ENCODE measurements around the gene TSPYL1. TPM values are rescaled to one million over a fixed set of nuclear protein-coding genes. Genes with fewer than 3 reads are reported as not detected.

The TSPYL1 gene
- total RNA-seq, 1 experiment from 2014 or later = 57.3 TPM

GRCh38 chr6:116234689-116235088, 45.0 kb downstream of the TSPYL1 start:
- H3K27ac Mint-ChIP-seq (ENCODE audit: unreplicated experiment) = no peak overlapping the region
- intact Hi-C loops (cut with micrococcal nuclease; ENCODE audit: unreplicated experiment) = no loop called here

GRCh38 chr6:116229287-116229913, 50.3 kb downstream of the TSPYL1 start:
- no peaks in the 10 kb centered on the region for H3K9me3 Mint-ChIP-seq (ENCODE audit: unreplicated experiment)

More at GRCh38 chr6:116234689-116235088, 45.0 kb downstream of the TSPYL1 start:
- ChIA-PET POLR2A (no interaction called here), CTCF (no interaction called here)
- Histone ChIP-seq H3K4me1 (no peaks in the 10 kb centered on the region), H3K4me3 (ENCODE audit: low read depth, low read length) (no peak overlapping the region), H3K27me3 (replicated peaks; ENCODE audit: control insufficient read depth, insufficient read depth, low read length) (no peaks in the 10 kb centered on the region), H3K36me3 (ENCODE audit: control insufficient read depth, insufficient read depth, low read length) (no peaks in the 10 kb centered on the region; the same call in 1 of the 2 replicates), H3K9me3 (no peaks in the 10 kb centered on the region)
- BruUV-seq (replicated peaks) = no TSS peak
- no peaks in the 10 kb centered on the region for H3K4me1 Mint-ChIP-seq (ENCODE audit: low read depth, unreplicated experiment)
- TF ChIP-seq CTCF (IDR thresholded peaks at IDR 0.05; ENCODE audit: insufficient read depth in 1 of 2, low read depth in 1 of 2, low read length in 1 of 2, severe bottlenecking in 1 of 2, unreplicated experiment in 1 of 2) = no peak
- H3K9me3 Mint-ChIP-seq (ENCODE audit: unreplicated experiment) = no peaks in the 10 kb centered on the region
- no peak for DNase-seq
- H3K27me3 Mint-ChIP-seq (ENCODE audit: insufficient read depth, unreplicated experiment) = no peaks in the 10 kb centered on the region
- peaks cover 15% of the 10 kb centered on the region for H3K36me3 Mint-ChIP-seq (ENCODE audit: insufficient read depth, unreplicated experiment)
- H3K4me3 Mint-ChIP-seq (ENCODE audit: unreplicated experiment) = no peak overlapping the region

More at GRCh38 chr6:116229287-116229913, 50.3 kb downstream of the TSPYL1 start:
- intact Hi-C loops (cut with micrococcal nuclease; ENCODE audit: unreplicated experiment) = no loop called here
- Mint-ChIP-seq H3K27ac (ENCODE audit: unreplicated experiment) (no peak overlapping the region), H3K27me3 (ENCODE audit: insufficient read depth, unreplicated experiment) (no peaks in the 10 kb centered on the region), H3K4me1 (ENCODE audit: low read depth, unreplicated experiment) (no peaks in the 10 kb centered on the region), H3K4me3 (ENCODE audit: unreplicated experiment) (no peak overlapping the region), H3K36me3 (ENCODE audit: insufficient read depth, unreplicated experiment) (peaks cover 11% of the 10 kb centered on the region)
- no TSS peak for BruUV-seq (replicated peaks)
- H3K36me3 ChIP-seq (ENCODE audit: control insufficient read depth, insufficient read depth, low read length) = no peaks in the 10 kb centered on the region
- H3K9me3 ChIP-seq = no peaks in the 10 kb centered on the region
- no peaks in the 10 kb centered on the region for H3K27me3 ChIP-seq (replicated peaks; ENCODE audit: control insufficient read depth, insufficient read depth, low read length)
- peak; percentile 18 to 53 for DNase-seq
- ChIA-PET CTCF (no interaction called here), POLR2A (no interaction called here)
- no peak overlapping the region for H3K4me3 ChIP-seq (ENCODE audit: low read depth, low read length)
- TF ChIP-seq CTCF (IDR thresholded peaks at IDR 0.05; ENCODE audit: insufficient read depth in 1 of 2, low read depth in 1 of 2, low read length in 1 of 2, severe bottlenecking in 1 of 2, unreplicated experiment in 1 of 2) = no peak
- H3K4me1 ChIP-seq = no peaks in the 10 kb centered on the region

Other genes with a start within 250 kb of the TSPYL1 start
- 7.3 and 8.4 TPM in 2 replicates for gene FRK, start 219.0 kb downstream of the TSPYL1 start, total RNA-seq (2022)
- gene NT5DC1, start 179.1 kb downstream of the TSPYL1 start, total RNA-seq (2022) = 54.3 and 55.0 TPM in 2 replicates
- gene COL10A1, start 153.8 kb downstream of the TSPYL1 start, total RNA-seq (2022) = not detected in 2 replicates
- gene TSPYL4, start 25.9 kb downstream of the TSPYL1 start, total RNA-seq (2022) = 10.7 and 10.9 TPM in 2 replicates
- gene DSE, start 91.0 kb upstream of the TSPYL1 start, total RNA-seq (2022) = 2.8 and 3.4 TPM in 2 replicates
- not detected in 2 replicates for gene CALHM6, start 181.4 kb upstream of the TSPYL1 start, total RNA-seq (2022)
- 1.1 and 1.3 TPM in 2 replicates for gene CALHM5, start 231.7 kb upstream of the TSPYL1 start, total RNA-seq (2022)

Measured in Caco-2 (cell line).